ENCODE data around the gene CMSS1.

The CMSS1 gene

DNA sequence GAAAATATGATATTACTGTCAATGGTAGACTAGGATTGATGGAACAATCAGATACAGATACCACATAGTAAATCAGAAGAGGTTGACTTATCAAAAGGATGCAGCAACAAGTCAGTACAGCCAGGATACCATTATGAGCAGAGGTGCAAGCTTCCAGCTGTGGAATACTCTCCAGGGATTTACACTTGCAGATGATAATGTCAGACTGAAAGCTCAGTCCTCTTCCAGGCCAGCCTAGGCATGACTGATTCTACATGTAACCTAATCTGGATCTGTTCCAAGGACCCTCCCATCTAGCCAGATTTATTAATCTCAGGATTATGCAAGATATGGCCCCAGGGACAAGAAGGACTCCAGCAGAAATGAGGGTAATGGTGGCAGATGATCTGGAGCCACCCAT is 288.4 kb downstream of the CMSS1 start:
- H3K4me3 ChIP-seq (ENCODE audit: low read depth, low read length, poor library complexity, severe bottlenecking), result no peak overlapping the region
- no peaks in the 10 kb centered on the region for H4K20me1 ChIP-seq (ENCODE audit: insufficient read depth, low read length)
- H3K9ac ChIP-seq (ENCODE audit: low read length), result no peak overlapping the region
- H3F3A ChIP-seq (ENCODE audit: insufficient read depth, low read length), result no peaks in the 10 kb centered on the region
- no peak for TF ChIP-seq EZH2 (IDR thresholded peaks at IDR 0.05; ENCODE audit: borderline replicate concordance, low read length)
- TF ChIP-seq CTCF (IDR thresholded peaks at IDR 0.05; ENCODE audit: low read length), result no peak
- H3K36me3 ChIP-seq (ENCODE audit: insufficient read depth, low read length), result no peaks in the 10 kb centered on the region
- no peak overlapping the region for H3K4me2 ChIP-seq (ENCODE audit: low read length)
- peaks cover 41% of the 10 kb centered on the region for H3K4me1 ChIP-seq (ENCODE audit: insufficient read depth, low read length, severe bottlenecking)
- H3K27me3 ChIP-seq (ENCODE audit: insufficient read depth, low read length), result no peaks in the 10 kb centered on the region
- H3K79me2 ChIP-seq (ENCODE audit: insufficient read depth, low read length), result no peaks in the 10 kb centered on the region
- no peak overlapping the region for H2AFZ ChIP-seq (ENCODE audit: low read length)
- no peaks in the 10 kb centered on the region for H3K9me3 ChIP-seq (ENCODE audit: low read length)
- H3K9me2 ChIP-seq (ENCODE audit: low read depth, low read length), result no peaks in the 10 kb centered on the region
- peak overlapping the region; percentile 66 for H3K27ac ChIP-seq (ENCODE audit: low read depth, low read length, poor library complexity, severe bottlenecking)

DNA sequence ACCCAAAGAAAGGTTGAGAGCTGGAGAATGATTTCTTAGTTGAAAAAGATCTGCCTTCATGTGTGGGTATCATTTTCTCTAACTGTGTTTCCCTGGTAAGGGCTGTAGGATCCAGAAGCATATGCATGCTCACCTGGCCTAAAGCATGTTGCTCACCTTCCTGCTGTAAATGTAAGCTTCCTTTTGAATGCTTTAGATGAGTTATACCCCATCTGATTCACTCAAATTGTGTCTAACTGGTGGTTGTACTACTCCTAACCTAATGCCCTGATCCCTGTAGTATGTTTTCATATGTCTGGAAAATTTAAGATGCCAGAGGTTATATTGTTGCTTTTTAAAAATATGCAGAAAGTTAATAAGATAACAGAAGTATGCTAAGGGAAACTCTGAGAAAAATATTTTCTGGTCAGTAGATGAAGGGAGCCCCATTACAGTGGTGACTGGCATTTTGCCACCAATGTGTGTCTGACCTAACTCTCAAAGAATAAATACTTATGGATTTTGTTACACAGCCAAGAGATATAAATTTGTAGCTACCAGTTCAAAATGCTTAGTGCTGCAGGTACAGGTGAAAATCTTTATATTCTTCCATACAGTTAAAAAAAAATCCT is 289.0 kb downstream of the CMSS1 start:
- no peaks in the 10 kb centered on the region for H3K27me3 ChIP-seq (ENCODE audit: insufficient read depth, low read length)
- no peaks in the 10 kb centered on the region for H3F3A ChIP-seq (ENCODE audit: insufficient read depth, low read length)
- H3K4me1 ChIP-seq (ENCODE audit: insufficient read depth, low read length, severe bottlenecking), result peaks cover 41% of the 10 kb centered on the region
- peak overlapping the region; percentile 66 for H3K27ac ChIP-seq (ENCODE audit: low read depth, low read length, poor library complexity, severe bottlenecking)
- no peaks in the 10 kb centered on the region for H3K36me3 ChIP-seq (ENCODE audit: insufficient read depth, low read length)
- H2AFZ ChIP-seq (ENCODE audit: low read length), result no peak overlapping the region
- H3K4me3 ChIP-seq (ENCODE audit: low read depth, low read length, poor library complexity, severe bottlenecking), result no peak overlapping the region
- no peaks in the 10 kb centered on the region for H3K79me2 ChIP-seq (ENCODE audit: insufficient read depth, low read length)
- H4K20me1 ChIP-seq (ENCODE audit: insufficient read depth, low read length), result no peaks in the 10 kb centered on the region
- TF ChIP-seq CTCF (IDR thresholded peaks at IDR 0.05; ENCODE audit: low read length), result no peak
- no peak for TF ChIP-seq EZH2 (IDR thresholded peaks at IDR 0.05; ENCODE audit: borderline replicate concordance, low read length)
- no peaks in the 10 kb centered on the region for H3K9me2 ChIP-seq (ENCODE audit: low read depth, low read length)
- H3K4me2 ChIP-seq (ENCODE audit: low read length), result no peak overlapping the region
- H3K9me3 ChIP-seq (ENCODE audit: low read length), result no peaks in the 10 kb centered on the region
- H3K9ac ChIP-seq (ENCODE audit: low read length), result no peak overlapping the region

DNA sequence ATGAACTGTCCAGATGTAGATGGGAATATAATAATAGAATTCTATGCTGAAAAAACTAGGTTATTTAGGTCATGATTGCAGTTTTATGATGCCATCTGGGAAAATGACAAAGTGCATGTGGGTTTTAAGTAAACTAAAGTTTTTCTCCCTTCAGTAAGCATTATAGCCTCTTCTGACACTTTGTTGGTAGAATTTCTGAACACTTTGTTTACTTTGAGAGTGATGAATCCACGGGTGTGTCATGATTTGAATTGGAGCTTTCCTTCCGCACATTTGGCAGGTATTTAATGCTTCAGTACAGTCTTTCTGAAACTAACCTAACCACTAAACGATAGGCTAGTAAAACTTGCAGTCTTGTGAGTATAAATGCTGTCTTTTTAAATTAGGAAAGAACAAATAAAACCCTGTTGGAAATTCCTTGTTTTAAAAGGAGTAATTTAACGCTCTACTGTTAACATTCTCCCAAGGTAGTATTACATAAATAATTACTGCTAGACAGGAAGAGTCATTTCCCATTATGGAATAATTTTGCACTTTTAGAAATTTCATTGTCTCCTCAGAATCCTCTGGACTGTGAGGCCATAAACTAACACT is 289.7 kb downstream of the CMSS1 start:
- no peak overlapping the region for H3K4me2 ChIP-seq (ENCODE audit: low read length)
- TF ChIP-seq EZH2 (IDR thresholded peaks at IDR 0.05; ENCODE audit: borderline replicate concordance, low read length), result no peak
- TF ChIP-seq CTCF (IDR thresholded peaks at IDR 0.05; ENCODE audit: low read length), result no peak
- H3K4me1 ChIP-seq (ENCODE audit: insufficient read depth, low read length, severe bottlenecking), result peaks cover 41% of the 10 kb centered on the region
- no peaks in the 10 kb centered on the region for H3K27me3 ChIP-seq (ENCODE audit: insufficient read depth, low read length)
- H3K9me2 ChIP-seq (ENCODE audit: low read depth, low read length), result no peaks in the 10 kb centered on the region
- H3K4me3 ChIP-seq (ENCODE audit: low read depth, low read length, poor library complexity, severe bottlenecking), result no peak overlapping the region
- H3F3A ChIP-seq (ENCODE audit: insufficient read depth, low read length), result no peaks in the 10 kb centered on the region
- no peak overlapping the region for H3K27ac ChIP-seq (ENCODE audit: low read depth, low read length, poor library complexity, severe bottlenecking)
- no peaks in the 10 kb centered on the region for H3K9me3 ChIP-seq (ENCODE audit: low read length)
- no peaks in the 10 kb centered on the region for H3K79me2 ChIP-seq (ENCODE audit: insufficient read depth, low read length)
- no peaks in the 10 kb centered on the region for H4K20me1 ChIP-seq (ENCODE audit: insufficient read depth, low read length)
- no peak overlapping the region for H3K9ac ChIP-seq (ENCODE audit: low read length)
- H3K36me3 ChIP-seq (ENCODE audit: insufficient read depth, low read length), result no peaks in the 10 kb centered on the region
- no peak overlapping the region for H2AFZ ChIP-seq (ENCODE audit: low read length)

Measured in OCI-LY1 (cell line).